MCF 10A (cell line): ENCODE data around the gene CEP63. TPM values are rescaled to one million over a fixed set of nuclear protein-coding genes. Genes with fewer than 3 reads are reported as not detected.

Experiments
- BruUV-seq: library from RNA; stranded (reverse); fragments of 400-500 nt; replicated peaks from 2 replicates; lab custom pipeline; 2021; lab: Mats Ljungman, UMichigan
- CTCF ChIA-PET: fragments of 300-600 bp; sonication (Branson Sonifier 250); formaldehyde crosslinking; extraction: SDS; loops from one replicate; lab custom pipeline; 2021; ENCODE audit warnings: antibody characterized with exemption, inconsistent platforms; lab: Yijun Ruan, JAX
- POLR2A ChIA-PET: fragments of 300-600, 350-650 bp; sonication (Branson Sonifier 250); formaldehyde crosslinking; extraction: SDS; loops from one replicate; lab custom pipeline; 2020; ENCODE audit warnings: antibody characterized with exemption, inconsistent platforms; lab: Yijun Ruan, JAX
- DNase-seq: peaks from one replicate; pipeline ENCODE4 v3.0.0-alpha.2; 2018; ENCODE audit not compliant: unreplicated experiment
- H3K27ac Mint-ChIP-seq: one replicate; pipeline ENCODE4 v1.8.0; 2022; ENCODE audit warnings: mild to moderate bottlenecking, low read depth, mixed read lengths; ENCODE audit not compliant: unreplicated experiment
- H3K27me3 Mint-ChIP-seq: one replicate; pipeline ENCODE4 v1.8.0; 2022; ENCODE audit warnings: mixed read lengths; ENCODE audit not compliant: insufficient read depth, unreplicated experiment
- H3K36me3 Mint-ChIP-seq: one replicate; pipeline ENCODE4 v1.8.0; 2022; ENCODE audit warnings: mild to moderate bottlenecking, moderate library complexity, mixed read lengths; ENCODE audit not compliant: insufficient read depth, unreplicated experiment
- H3K4me1 Mint-ChIP-seq: one replicate; pipeline ENCODE4 v1.8.0; 2022; ENCODE audit warnings: mixed read lengths; ENCODE audit not compliant: insufficient read depth, unreplicated experiment
- H3K4me3 Mint-ChIP-seq: one replicate; pipeline ENCODE4 v1.8.0; 2022; ENCODE audit warnings: mild to moderate bottlenecking, moderate library complexity, mixed read lengths; ENCODE audit not compliant: unreplicated experiment
- H3K9me3 Mint-ChIP-seq: one replicate; pipeline ENCODE4 v1.8.0; 2022; ENCODE audit warnings: mixed read lengths; ENCODE audit not compliant: unreplicated experiment
- intact Hi-C: fragments of 100-400 bp; cut with micrococcal nuclease; formaldehyde crosslinking; loops from 2 replicates; pipeline ENCODE4 v1.14.1; 2022
- total RNA-seq: library from RNA; stranded (reverse); gene quantifications from 2 replicates; pipeline ENCODE4 v1.2.3, GENCODE V29; 2022
- TF ChIP-seq, protein P1 (sequence below): fragments of 200-600 bp; IDR thresholded peaks from one replicate; pipeline ENCODE4 v1.8.0; 2022; ENCODE audit warnings: antibody characterized with exemption, mild to moderate bottlenecking; ENCODE audit not compliant: unreplicated experiment

The CEP63 gene
- total RNA-seq, 1 experiment from 2014 or later = 40.0 TPM

DNA sequence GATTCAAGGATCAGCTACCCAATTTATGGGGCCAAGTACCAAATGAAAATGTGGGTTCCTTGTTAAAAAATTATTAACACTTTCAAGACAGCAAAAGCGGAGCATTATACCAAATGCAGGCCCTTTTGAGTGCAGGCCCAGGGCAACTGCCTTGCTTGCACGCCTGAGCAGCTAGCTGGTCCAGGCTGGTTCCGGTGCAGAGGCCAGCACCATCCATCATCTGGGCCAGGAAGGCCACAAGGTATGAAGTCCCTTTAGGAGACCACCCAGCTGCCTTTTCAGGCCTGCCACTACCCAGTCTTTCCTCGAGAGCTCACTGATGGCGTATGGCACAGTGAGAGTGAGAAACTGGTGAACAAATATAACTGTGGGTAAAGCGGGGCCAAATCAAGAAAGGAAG is 13.0 kb upstream of the CEP63 start:
- Mint-ChIP-seq H3K27ac (no peak overlapping the region), H3K4me3 (no peak overlapping the region), H3K36me3 (peaks cover 13% of the 10 kb centered on the region), H3K9me3 (no peaks in the 10 kb centered on the region), H3K4me1 (peaks cover 31% of the 10 kb centered on the region), H3K27me3 (no peaks in the 10 kb centered on the region)
- POLR2A ChIA-PET = interaction anchor here (0.9 to 6.9 kb wide), 7 partner anchors 10 to 273 kb away, joined by 3 to 64 read pairs (median 7); partner anchors contain the start of genes AMOTL2, ANAPC13 and CEP63
- TF ChIP-seq, protein P1, sequence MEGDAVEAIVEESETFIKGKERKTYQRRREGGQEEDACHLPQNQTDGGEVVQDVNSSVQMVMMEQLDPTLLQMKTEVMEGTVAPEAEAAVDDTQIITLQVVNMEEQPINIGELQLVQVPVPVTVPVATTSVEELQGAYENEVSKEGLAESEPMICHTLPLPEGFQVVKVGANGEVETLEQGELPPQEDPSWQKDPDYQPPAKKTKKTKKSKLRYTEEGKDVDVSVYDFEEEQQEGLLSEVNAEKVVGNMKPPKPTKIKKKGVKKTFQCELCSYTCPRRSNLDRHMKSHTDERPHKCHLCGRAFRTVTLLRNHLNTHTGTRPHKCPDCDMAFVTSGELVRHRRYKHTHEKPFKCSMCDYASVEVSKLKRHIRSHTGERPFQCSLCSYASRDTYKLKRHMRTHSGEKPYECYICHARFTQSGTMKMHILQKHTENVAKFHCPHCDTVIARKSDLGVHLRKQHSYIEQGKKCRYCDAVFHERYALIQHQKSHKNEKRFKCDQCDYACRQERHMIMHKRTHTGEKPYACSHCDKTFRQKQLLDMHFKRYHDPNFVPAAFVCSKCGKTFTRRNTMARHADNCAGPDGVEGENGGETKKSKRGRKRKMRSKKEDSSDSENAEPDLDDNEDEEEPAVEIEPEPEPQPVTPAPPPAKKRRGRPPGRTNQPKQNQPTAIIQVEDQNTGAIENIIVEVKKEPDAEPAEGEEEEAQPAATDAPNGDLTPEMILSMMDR = no peak
- intact Hi-C loops = loop anchor here (10.0 kb wide), 1 partner anchor 658 kb away; no protein-coding TSS in a partner anchor
- no peak for DNase-seq
- CTCF ChIA-PET = interaction anchor here (0.6 to 16.7 kb wide), 18 partner anchors 11 to 275 kb away, joined by 3 to 449 read pairs (median 8); partner anchors contain the start of genes AMOTL2, ANAPC13 and CEP63
- no TSS peak for BruUV-seq

DNA sequence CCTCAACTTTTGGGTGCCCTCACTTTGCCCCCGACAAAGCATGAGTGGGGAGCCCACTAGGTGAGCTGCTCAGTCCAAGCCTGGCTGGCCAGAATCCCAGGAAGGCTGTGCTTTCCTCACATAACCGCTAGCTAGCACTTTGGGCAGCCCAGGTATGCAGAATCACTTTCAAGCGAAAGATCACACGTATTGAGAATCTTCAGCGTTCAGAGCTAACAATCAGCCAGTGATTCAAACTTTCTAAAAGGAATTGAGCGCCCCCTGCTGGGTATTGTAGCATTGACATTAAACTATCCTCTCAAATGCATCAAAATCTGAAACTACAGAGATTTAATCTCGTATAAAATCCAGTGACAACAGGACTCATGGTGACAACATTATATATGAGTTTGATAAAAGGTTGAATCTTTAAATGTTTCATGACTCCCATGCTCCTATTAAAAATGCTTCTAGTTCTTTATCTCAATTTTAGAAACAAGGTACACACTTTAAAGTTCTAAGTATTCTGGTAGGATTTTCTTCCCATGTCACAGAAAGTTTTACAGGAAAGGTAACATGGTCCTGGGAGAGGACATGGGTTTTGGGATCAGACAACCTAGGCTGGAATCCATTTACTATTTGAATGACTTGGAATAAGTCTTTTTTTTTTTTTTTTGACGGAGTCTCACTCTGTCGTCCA is 11.8 kb upstream of the CEP63 start:
- H3K4me3 Mint-ChIP-seq = no peak overlapping the region
- intact Hi-C loops = loop anchor here (1.0 to 10.0 kb wide), 6 partner anchors 101 to 659 kb away; no protein-coding TSS in a partner anchor
- no peaks in the 10 kb centered on the region for H3K9me3 Mint-ChIP-seq
- H3K27me3 Mint-ChIP-seq = no peaks in the 10 kb centered on the region
- TF ChIP-seq, protein P1 = peak; percentile 60
- peak; percentile 90 for DNase-seq
- H3K36me3 Mint-ChIP-seq = peaks cover 16% of the 10 kb centered on the region
- no TSS peak for BruUV-seq
- H3K4me1 Mint-ChIP-seq = peaks cover 31% of the 10 kb centered on the region
- CTCF ChIA-PET = interaction anchor here (0.5 to 16.7 kb wide), 42 partner anchors 10 to 279 kb away, joined by 3 to 449 read pairs (median 4); partner anchors contain the start of genes AMOTL2, ANAPC13 and CEP63
- POLR2A ChIA-PET = interaction anchor here (0.6 to 6.9 kb wide), 14 partner anchors 9 to 168 kb away, joined by 3 to 64 read pairs (median 4); partner anchors contain the start of genes AMOTL2, ANAPC13 and CEP63
- H3K27ac Mint-ChIP-seq = no peak overlapping the region

DNA sequence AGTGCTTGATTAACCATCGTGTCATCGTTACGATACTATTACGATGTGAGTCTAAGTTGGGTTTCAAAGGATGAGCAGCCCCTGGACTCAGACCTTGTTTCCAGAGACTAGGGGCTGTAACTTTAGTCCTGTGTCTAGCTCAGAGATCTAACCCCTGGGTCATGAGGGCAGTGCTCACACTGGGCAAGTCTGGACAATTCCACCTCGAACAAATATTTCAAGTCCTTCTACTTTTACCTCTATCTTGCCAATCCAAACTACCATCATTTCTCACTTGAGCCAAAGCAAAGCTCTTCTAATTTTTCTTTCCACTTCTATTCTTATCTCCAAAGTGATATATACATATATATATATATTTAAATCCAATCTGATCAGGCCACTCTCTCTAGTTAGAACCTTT is 10.9 kb upstream of the CEP63 start:
- no peak overlapping the region for H3K4me3 Mint-ChIP-seq
- ChIA-PET POLR2A (interaction anchor here (0.6 to 6.9 kb wide), 13 partner anchors 9 to 262 kb away, joined by 3 to 77 read pairs (median 5); partner anchors contain the start of genes AMOTL2, ANAPC13 and CEP63), CTCF (interaction anchor here (0.6 to 16.7 kb wide), 33 partner anchors 8 to 657 kb away, joined by 3 to 449 read pairs (median 4); partner anchors contain the start of gene AMOTL2)
- no peaks in the 10 kb centered on the region for H3K27me3 Mint-ChIP-seq
- BruUV-seq = no TSS peak
- DNase-seq = no peak
- intact Hi-C loops = loop anchor here (1.0 to 10.0 kb wide), 6 partner anchors 102 to 660 kb away; no protein-coding TSS in a partner anchor
- TF ChIP-seq, protein P1 = no peak
- H3K4me1 Mint-ChIP-seq = peaks cover 31% of the 10 kb centered on the region
- H3K27ac Mint-ChIP-seq = peak overlapping the region; percentile 49
- peaks cover 20% of the 10 kb centered on the region for H3K36me3 Mint-ChIP-seq
- H3K9me3 Mint-ChIP-seq = no peaks in the 10 kb centered on the region

DNA sequence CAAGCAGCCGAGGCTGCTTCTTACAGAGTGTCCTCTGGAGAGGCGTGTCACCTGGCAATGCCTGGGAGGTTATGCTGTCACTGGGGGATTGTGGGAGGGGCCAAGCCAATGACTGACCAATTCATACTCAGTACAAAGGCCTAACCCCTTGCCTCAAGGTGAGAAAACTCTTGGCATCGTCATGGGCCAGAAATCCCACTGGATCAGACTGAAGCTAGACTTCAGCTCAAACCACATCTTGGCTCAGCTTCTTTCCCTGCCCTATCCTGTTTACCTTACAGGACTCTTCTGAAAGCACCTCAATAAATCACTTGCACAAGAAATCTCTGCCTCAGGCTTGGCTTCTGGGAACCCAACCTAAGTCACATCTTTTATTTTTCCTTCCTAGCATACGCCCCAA is 9.6 kb upstream of the CEP63 start:
- H3K27ac Mint-ChIP-seq = peak overlapping the region; percentile 46
- peak overlapping the region; percentile 8 for H3K4me3 Mint-ChIP-seq
- H3K9me3 Mint-ChIP-seq = no peaks in the 10 kb centered on the region
- BruUV-seq = no TSS peak
- intact Hi-C loops = loop anchor here (10.0 kb wide), 1 partner anchor 662 kb away; no protein-coding TSS in a partner anchor
- ChIA-PET POLR2A (interaction anchor here (0.6 to 6.9 kb wide), 17 partner anchors 9 to 906 kb away, joined by 3 to 77 read pairs (median 6); partner anchors contain the start of genes AMOTL2, ANAPC13, CDV3 and CEP63), CTCF (interaction anchor here (0.7 to 16.7 kb wide), 13 partner anchors 17 to 279 kb away, joined by 3 to 449 read pairs (median 5); partner anchors contain the start of gene AMOTL2)
- peak; percentile 74 for DNase-seq
- TF ChIP-seq, protein P1 = no peak
- no peaks in the 10 kb centered on the region for H3K27me3 Mint-ChIP-seq
- H3K36me3 Mint-ChIP-seq = peaks cover 34% of the 10 kb centered on the region
- H3K4me1 Mint-ChIP-seq = peaks cover 31% of the 10 kb centered on the region
